HCT116 (cell line): ENCODE data around the gene WEE1.

ENCODE experiments used
- ATF3 ChIP-seq: IDR thresholded peaks from 2 replicates; pipeline ENCODE4 v1.6.1; 2012
- POLR2A ChIP-seq: IDR thresholded peaks from 2 replicates; pipeline ENCODE4 v1.7.0; 2011; ENCODE audit warnings: borderline replicate concordance; ENCODE audit not compliant: insufficient read depth, insufficient read length; ENCODE audit errors: extremely low read depth
- YY1 ChIP-seq: IDR thresholded peaks from 2 replicates; pipeline ENCODE4 v1.6.1; 2011; ENCODE audit warnings: low read length, low read depth, moderate library complexity, mild to moderate bottlenecking; ENCODE audit not compliant: insufficient replicate concordance; ENCODE audit errors: extremely low read depth
- TF ChIP-seq, protein P1 (sequence below), 3 experiments: fragments of 200-600 bp in 1 of 3; sonication (generic) in 1 of 3; IDR thresholded peaks in 2 of 3; conservative IDR thresholded peaks in 1 of 3; 2 replicates each; pipeline ENCODE4 v1.5.1; 2012 to 2017; ENCODE audit warnings: low read depth in 2 of 3, low read length in 2 of 3, antibody characterized with exemption in 1 of 3, borderline replicate concordance in 1 of 3, control low read depth in 1 of 3, mild to moderate bottlenecking in 1 of 3, mixed read lengths in 1 of 3, mixed run types in 1 of 3, moderate library complexity in 1 of 3; ENCODE audit not compliant: insufficient read depth in 1 of 3

GRCh38 chr11:9568854-9569587, 4.4 kb upstream of the WEE1 start:
- TF ChIP-seq, protein P1, sequence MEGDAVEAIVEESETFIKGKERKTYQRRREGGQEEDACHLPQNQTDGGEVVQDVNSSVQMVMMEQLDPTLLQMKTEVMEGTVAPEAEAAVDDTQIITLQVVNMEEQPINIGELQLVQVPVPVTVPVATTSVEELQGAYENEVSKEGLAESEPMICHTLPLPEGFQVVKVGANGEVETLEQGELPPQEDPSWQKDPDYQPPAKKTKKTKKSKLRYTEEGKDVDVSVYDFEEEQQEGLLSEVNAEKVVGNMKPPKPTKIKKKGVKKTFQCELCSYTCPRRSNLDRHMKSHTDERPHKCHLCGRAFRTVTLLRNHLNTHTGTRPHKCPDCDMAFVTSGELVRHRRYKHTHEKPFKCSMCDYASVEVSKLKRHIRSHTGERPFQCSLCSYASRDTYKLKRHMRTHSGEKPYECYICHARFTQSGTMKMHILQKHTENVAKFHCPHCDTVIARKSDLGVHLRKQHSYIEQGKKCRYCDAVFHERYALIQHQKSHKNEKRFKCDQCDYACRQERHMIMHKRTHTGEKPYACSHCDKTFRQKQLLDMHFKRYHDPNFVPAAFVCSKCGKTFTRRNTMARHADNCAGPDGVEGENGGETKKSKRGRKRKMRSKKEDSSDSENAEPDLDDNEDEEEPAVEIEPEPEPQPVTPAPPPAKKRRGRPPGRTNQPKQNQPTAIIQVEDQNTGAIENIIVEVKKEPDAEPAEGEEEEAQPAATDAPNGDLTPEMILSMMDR (IDR thresholded peaks at IDR 0.05 in 2 of 3, conservative IDR thresholded peaks at IDR 0.05 in 1 of 3; ENCODE audit: borderline replicate concordance in 1 of 3, insufficient read depth in 1 of 3, low read depth in 2 of 3, low read length in 2 of 3), result no peak
- TF ChIP-seq ATF3 (no peak), POLR2A (no peak), YY1 (no peak)
